Measurements from ENCODE around the gene ADAMTSL1.

Gene ADAMTSL1

GRCh38 chr9:18596920-18597319 lies 123.0 kb downstream of the ADAMTSL1 start:
- Histone ChIP-seq H3K9ac (ENCODE audit: low read depth in 1 of 2, low read length in 2 of 2) (no peak overlapping the region), H3K27me3 (ENCODE audit: control insufficient read depth in 2 of 2, insufficient read depth in 2 of 2, low read length in 2 of 2) (no peaks in the 10 kb centered on the region), H3K4me3 (ENCODE audit: low read length in 2 of 2) (no peak overlapping the region), H3K36me3 (ENCODE audit: control insufficient read depth in 2 of 2, insufficient read depth in 2 of 2, low read length in 2 of 2) (no peaks in the 10 kb centered on the region), H3K9me3 (ENCODE audit: control insufficient read depth in 2 of 2, low read length in 2 of 2) (no peaks in the 10 kb centered on the region), H3K4me1 (ENCODE audit: control insufficient read depth in 2 of 2, insufficient read depth in 2 of 2, low read length in 2 of 2) (no peaks in the 10 kb centered on the region), H3K27ac (ENCODE audit: low read depth in 2 of 2, low read length in 2 of 2) (no peak overlapping the region)

DNA sequence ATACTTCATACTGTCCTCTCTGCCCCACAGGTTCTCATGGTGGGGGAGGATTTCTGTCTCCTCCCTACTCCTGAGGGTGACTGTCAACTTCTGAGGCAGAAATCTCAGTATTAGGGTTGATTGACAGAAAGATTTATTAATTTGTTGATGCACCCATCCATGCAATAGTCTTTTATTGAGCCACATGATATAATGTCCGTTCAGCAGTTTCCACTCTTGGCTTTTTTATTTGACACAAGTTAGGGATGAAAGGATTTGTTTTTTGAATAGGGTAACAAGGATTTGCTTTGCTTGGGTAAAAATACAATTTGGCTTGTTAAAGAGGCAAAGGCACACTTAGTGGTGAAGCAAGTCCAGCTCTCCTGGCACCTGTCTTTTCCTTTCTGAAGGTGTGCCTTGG lies 125.0 kb downstream of the ADAMTSL1 start:
- H3K4me1 ChIP-seq (ENCODE audit: control insufficient read depth in 2 of 2, insufficient read depth in 2 of 2, low read length in 2 of 2), result no peaks in the 10 kb centered on the region
- no peaks in the 10 kb centered on the region for H3K36me3 ChIP-seq (ENCODE audit: control insufficient read depth in 2 of 2, insufficient read depth in 2 of 2, low read length in 2 of 2)
- no peak overlapping the region for H3K9ac ChIP-seq (ENCODE audit: low read depth in 1 of 2, low read length in 2 of 2)
- no peaks in the 10 kb centered on the region for H3K27me3 ChIP-seq (ENCODE audit: control insufficient read depth in 2 of 2, insufficient read depth in 2 of 2, low read length in 2 of 2)
- no peak overlapping the region for H3K4me3 ChIP-seq (ENCODE audit: low read length in 2 of 2)
- no peak overlapping the region for H3K27ac ChIP-seq (ENCODE audit: low read depth in 2 of 2, low read length in 2 of 2)
- H3K9me3 ChIP-seq (ENCODE audit: control insufficient read depth in 2 of 2, low read length in 2 of 2), result no peaks in the 10 kb centered on the region

GRCh38 chr9:18601026-18601425 lies 127.1 kb downstream of the ADAMTSL1 start:
- Histone ChIP-seq H3K36me3 (ENCODE audit: control insufficient read depth in 2 of 2, insufficient read depth in 2 of 2, low read length in 2 of 2) (no peaks in the 10 kb centered on the region), H3K27me3 (ENCODE audit: control insufficient read depth in 2 of 2, insufficient read depth in 2 of 2, low read length in 2 of 2) (no peaks in the 10 kb centered on the region)

DNA sequence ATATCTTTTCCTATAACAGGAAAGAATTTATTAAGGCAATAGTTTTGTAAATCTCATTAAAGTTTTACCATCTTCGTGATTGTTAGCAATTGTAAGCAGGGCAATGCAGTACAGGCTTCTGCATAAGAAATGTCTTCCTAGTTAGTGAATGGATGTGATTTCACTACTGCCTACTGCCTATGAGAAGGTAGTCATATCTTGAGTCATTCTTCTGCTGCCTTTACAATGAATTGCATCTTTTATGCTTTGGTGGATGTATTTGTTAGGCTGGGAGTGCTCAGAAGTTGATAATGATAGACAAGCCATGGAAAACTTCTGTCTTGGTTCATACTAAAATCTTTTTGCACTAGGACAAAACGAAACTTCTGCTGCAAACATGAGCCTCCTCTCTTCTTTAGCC lies 128.0 kb downstream of the ADAMTSL1 start:
- no peak overlapping the region for H3K27ac ChIP-seq (ENCODE audit: low read depth in 2 of 2, low read length in 2 of 2)
- H3K9ac ChIP-seq (ENCODE audit: low read depth in 1 of 2, low read length in 2 of 2), result no peak overlapping the region
- no peaks in the 10 kb centered on the region for H3K27me3 ChIP-seq (ENCODE audit: control insufficient read depth in 2 of 2, insufficient read depth in 2 of 2, low read length in 2 of 2)
- no peaks in the 10 kb centered on the region for H3K36me3 ChIP-seq (ENCODE audit: control insufficient read depth in 2 of 2, insufficient read depth in 2 of 2, low read length in 2 of 2)
- peaks cover 0 to 4% of the 10 kb centered on the region in 2 donors for H3K4me1 ChIP-seq (ENCODE audit: control insufficient read depth in 2 of 2, insufficient read depth in 2 of 2, low read length in 2 of 2)
- no peaks in the 10 kb centered on the region for H3K9me3 ChIP-seq (ENCODE audit: control insufficient read depth in 2 of 2, low read length in 2 of 2)
- no peak overlapping the region for H3K4me3 ChIP-seq (ENCODE audit: low read length in 2 of 2)

More at GRCh38 chr9:18601026-18601425, 127.1 kb downstream of the ADAMTSL1 start:
- H3K9me3 ChIP-seq (ENCODE audit: control insufficient read depth in 2 of 2, low read length in 2 of 2), result no peaks in the 10 kb centered on the region
- H3K9ac ChIP-seq (ENCODE audit: low read depth in 1 of 2, low read length in 2 of 2), result peak overlapping the region in 1 of 2 donors; percentile 32
- H3K27ac ChIP-seq (ENCODE audit: low read depth in 2 of 2, low read length in 2 of 2), result no peak overlapping the region
- H3K4me1 ChIP-seq (ENCODE audit: control insufficient read depth in 2 of 2, insufficient read depth in 2 of 2, low read length in 2 of 2), result no peaks in the 10 kb centered on the region
- no peak overlapping the region for H3K4me3 ChIP-seq (ENCODE audit: low read length in 2 of 2)

DNA sequence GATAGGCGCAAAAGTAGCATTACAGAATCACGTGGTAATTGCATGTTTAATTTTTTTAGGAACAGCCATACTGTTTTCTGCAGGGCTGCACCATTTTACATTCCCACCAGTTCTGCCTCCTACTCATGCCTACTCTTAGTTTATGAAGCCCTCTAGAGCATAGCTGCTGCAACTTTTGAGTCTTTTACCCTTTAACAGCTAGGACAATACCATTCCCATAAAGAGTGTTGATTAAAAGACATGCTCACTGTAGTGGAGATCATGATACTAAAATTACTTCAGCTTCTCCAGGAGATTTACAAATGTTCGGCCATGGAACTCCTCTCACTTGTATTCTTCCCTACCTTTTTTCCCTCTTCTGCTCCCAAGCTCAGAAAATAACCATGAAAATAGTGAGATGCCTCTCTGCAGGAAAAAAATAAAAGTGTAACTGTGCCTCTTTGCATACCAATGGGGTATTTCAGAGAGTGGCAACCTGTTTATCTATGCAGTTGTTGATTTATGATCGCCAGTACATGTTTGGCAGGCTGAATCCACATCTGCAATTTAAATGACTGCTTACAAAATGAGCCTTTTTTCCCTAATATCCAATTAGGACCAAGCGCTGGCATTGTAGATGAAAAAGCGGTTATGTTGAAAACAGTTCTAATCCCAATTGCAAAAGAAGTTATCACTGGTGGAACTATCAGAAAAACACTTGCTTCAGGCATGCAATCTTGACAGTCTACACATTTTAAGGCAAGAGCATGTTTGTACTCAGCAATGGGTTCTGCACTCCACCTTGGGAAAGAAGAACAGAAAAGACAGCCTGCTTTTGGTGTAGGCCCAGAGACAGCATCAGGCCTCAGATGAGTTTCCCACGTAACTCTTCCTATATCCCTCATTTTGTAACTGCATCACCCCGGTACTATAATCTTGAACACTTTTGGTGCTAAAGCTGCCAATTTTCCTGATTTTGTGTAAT lies 131.1 kb downstream of the ADAMTSL1 start:
- peaks cover 0 to 4% of the 10 kb centered on the region in 2 donors for H3K4me1 ChIP-seq (ENCODE audit: control insufficient read depth in 2 of 2, insufficient read depth in 2 of 2, low read length in 2 of 2)
- no peaks in the 10 kb centered on the region for H3K9me3 ChIP-seq (ENCODE audit: control insufficient read depth in 2 of 2, low read length in 2 of 2)
- H3K27ac ChIP-seq (ENCODE audit: low read depth in 2 of 2, low read length in 2 of 2), result peak overlapping the region in 1 of 2 donors; percentile 34
- no peak overlapping the region for H3K4me3 ChIP-seq (ENCODE audit: low read length in 2 of 2)
- H3K9ac ChIP-seq (ENCODE audit: low read depth in 1 of 2, low read length in 2 of 2), result no peak overlapping the region
- H3K36me3 ChIP-seq (ENCODE audit: control insufficient read depth in 2 of 2, insufficient read depth in 2 of 2, low read length in 2 of 2), result no peaks in the 10 kb centered on the region
- no peaks in the 10 kb centered on the region for H3K27me3 ChIP-seq (ENCODE audit: control insufficient read depth in 2 of 2, insufficient read depth in 2 of 2, low read length in 2 of 2)

DNA sequence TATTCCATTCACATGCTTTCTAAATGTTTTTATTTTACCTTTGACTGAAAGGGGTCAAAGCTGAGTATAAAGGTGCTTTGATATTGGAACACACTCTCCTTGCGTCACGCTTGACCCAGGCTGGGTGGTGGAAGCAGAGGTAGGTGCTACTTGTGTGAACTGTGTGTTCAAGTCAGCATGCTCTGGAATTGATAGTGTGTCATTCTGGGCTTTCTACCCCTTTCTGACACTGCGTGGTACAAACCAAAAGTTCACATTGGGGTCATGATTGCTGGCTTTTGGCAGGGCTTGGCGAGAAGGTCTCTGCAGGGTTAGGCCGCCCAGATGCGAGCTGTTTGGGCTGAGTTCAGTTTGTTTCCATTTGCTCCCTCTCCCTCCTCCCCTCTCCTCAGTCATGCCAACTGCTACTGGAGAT lies 131.8 kb downstream of the ADAMTSL1 start:
- Histone ChIP-seq H3K27ac (ENCODE audit: low read depth in 2 of 2, low read length in 2 of 2) (peak overlapping the region in 1 of 2 donors; percentile 34), H3K4me3 (ENCODE audit: low read length in 2 of 2) (no peak overlapping the region), H3K4me1 (ENCODE audit: control insufficient read depth in 2 of 2, insufficient read depth in 2 of 2, low read length in 2 of 2) (peaks cover 0 to 4% of the 10 kb centered on the region in 2 donors), H3K9ac (ENCODE audit: low read depth in 1 of 2, low read length in 2 of 2) (no peak overlapping the region), H3K9me3 (ENCODE audit: control insufficient read depth in 2 of 2, low read length in 2 of 2) (no peaks in the 10 kb centered on the region), H3K36me3 (ENCODE audit: control insufficient read depth in 2 of 2, insufficient read depth in 2 of 2, low read length in 2 of 2) (no peaks in the 10 kb centered on the region), H3K27me3 (ENCODE audit: control insufficient read depth in 2 of 2, insufficient read depth in 2 of 2, low read length in 2 of 2) (no peaks in the 10 kb centered on the region)

- H3K27ac ChIP-seq (ENCODE audit: low read depth in 2 of 2, low read length in 2 of 2), result peak overlapping the region in 1 of 2 donors; percentile 5
- peaks cover 0 to 4% of the 10 kb centered on the region in 2 donors for H3K4me1 ChIP-seq (ENCODE audit: control insufficient read depth in 2 of 2, insufficient read depth in 2 of 2, low read length in 2 of 2)
- H3K9ac ChIP-seq (ENCODE audit: low read depth in 1 of 2, low read length in 2 of 2), result no peak overlapping the region
- no peak overlapping the region for H3K4me3 ChIP-seq (ENCODE audit: low read length in 2 of 2)
- no peaks in the 10 kb centered on the region for H3K27me3 ChIP-seq (ENCODE audit: control insufficient read depth in 2 of 2, insufficient read depth in 2 of 2, low read length in 2 of 2)
- H3K36me3 ChIP-seq (ENCODE audit: control insufficient read depth in 2 of 2, insufficient read depth in 2 of 2, low read length in 2 of 2), result no peaks in the 10 kb centered on the region
- no peaks in the 10 kb centered on the region for H3K9me3 ChIP-seq (ENCODE audit: control insufficient read depth in 2 of 2, low read length in 2 of 2)
These were observed 132.3 kb downstream of the ADAMTSL1 start for GRCh38 chr9:18606281-18606680.

DNA sequence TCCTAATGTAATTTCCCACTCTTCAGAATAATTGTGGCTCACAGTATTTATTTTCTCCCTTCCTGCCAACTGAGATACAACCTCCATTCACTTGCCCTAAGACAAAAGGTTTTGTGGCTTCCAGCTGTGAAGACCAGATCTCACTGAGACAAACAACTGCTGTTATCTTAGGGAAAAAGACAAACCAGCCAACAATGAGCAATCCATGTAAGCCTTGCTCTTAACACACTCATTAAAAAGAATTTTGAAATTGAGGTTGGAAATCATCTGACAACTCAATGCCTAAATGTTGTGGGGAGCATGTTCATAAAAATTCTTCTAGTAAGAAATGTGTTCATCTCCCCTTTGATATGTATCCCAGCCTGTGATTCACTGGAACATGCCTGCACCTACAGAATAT lies 132.9 kb downstream of the ADAMTSL1 start:
- Histone ChIP-seq H3K4me1 (ENCODE audit: control insufficient read depth in 2 of 2, insufficient read depth in 2 of 2, low read length in 2 of 2) (peaks cover 0 to 4% of the 10 kb centered on the region in 2 donors), H3K4me3 (ENCODE audit: low read length in 2 of 2) (no peak overlapping the region), H3K27ac (ENCODE audit: low read depth in 2 of 2, low read length in 2 of 2) (peak overlapping the region in 1 of 2 donors; percentile 5), H3K36me3 (ENCODE audit: control insufficient read depth in 2 of 2, insufficient read depth in 2 of 2, low read length in 2 of 2) (no peaks in the 10 kb centered on the region), H3K27me3 (ENCODE audit: control insufficient read depth in 2 of 2, insufficient read depth in 2 of 2, low read length in 2 of 2) (no peaks in the 10 kb centered on the region), H3K9me3 (ENCODE audit: control insufficient read depth in 2 of 2, low read length in 2 of 2) (no peaks in the 10 kb centered on the region), H3K9ac (ENCODE audit: low read depth in 1 of 2, low read length in 2 of 2) (no peak overlapping the region)

- Histone ChIP-seq H3K27ac (ENCODE audit: low read depth in 2 of 2, low read length in 2 of 2) (no peak overlapping the region), H3K9ac (ENCODE audit: low read depth in 1 of 2, low read length in 2 of 2) (no peak overlapping the region), H3K9me3 (ENCODE audit: control insufficient read depth in 2 of 2, low read length in 2 of 2) (no peaks in the 10 kb centered on the region), H3K4me3 (ENCODE audit: low read length in 2 of 2) (no peak overlapping the region), H3K4me1 (ENCODE audit: control insufficient read depth in 2 of 2, insufficient read depth in 2 of 2, low read length in 2 of 2) (peaks cover 0 to 4% of the 10 kb centered on the region in 2 donors), H3K36me3 (ENCODE audit: control insufficient read depth in 2 of 2, insufficient read depth in 2 of 2, low read length in 2 of 2) (no peaks in the 10 kb centered on the region), H3K27me3 (ENCODE audit: control insufficient read depth in 2 of 2, insufficient read depth in 2 of 2, low read length in 2 of 2) (no peaks in the 10 kb centered on the region)
These were observed 134.4 kb downstream of the ADAMTSL1 start for GRCh38 chr9:18608371-18608770.

GRCh38 chr9:18610956-18611355 lies 137.0 kb downstream of the ADAMTSL1 start:
- Histone ChIP-seq H3K4me1 (ENCODE audit: control insufficient read depth in 2 of 2, insufficient read depth in 2 of 2, low read length in 2 of 2) (peaks cover 0 to 4% of the 10 kb centered on the region in 2 donors), H3K27me3 (ENCODE audit: control insufficient read depth in 2 of 2, insufficient read depth in 2 of 2, low read length in 2 of 2) (no peaks in the 10 kb centered on the region), H3K9me3 (ENCODE audit: control insufficient read depth in 2 of 2, low read length in 2 of 2) (no peaks in the 10 kb centered on the region), H3K9ac (ENCODE audit: low read depth in 1 of 2, low read length in 2 of 2) (no peak overlapping the region), H3K4me3 (ENCODE audit: low read length in 2 of 2) (no peak overlapping the region), H3K36me3 (ENCODE audit: control insufficient read depth in 2 of 2, insufficient read depth in 2 of 2, low read length in 2 of 2) (no peaks in the 10 kb centered on the region), H3K27ac (ENCODE audit: low read depth in 2 of 2, low read length in 2 of 2) (no peak overlapping the region)
